DND-41 (cell line): ENCODE data around the gene NUP133.

Experiments used
- CTCF ChIP-seq: IDR thresholded peaks from 2 replicates; pipeline ENCODE4 v1.5.1; 2012; ENCODE audit warnings: borderline replicate concordance, low read length, moderate library complexity, mild to moderate bottlenecking; ENCODE audit not compliant: poor library complexity, severe bottlenecking; ENCODE audit errors: extremely low read depth
- EZH2 ChIP-seq: IDR thresholded peaks from 3 replicates; pipeline ENCODE4 v1.6.1; 2012; ENCODE audit warnings: borderline replicate concordance, low read depth, mild to moderate bottlenecking, moderate library complexity, low read length, inconsistent platforms; ENCODE audit not compliant: severe bottlenecking

GRCh38 chr1:229507502-229507901, 639 bp downstream of the NUP133 start:
- TF ChIP-seq CTCF (no peak), EZH2 (no peak)
